ENCODE measurements around the gene EPS8L2. TPM values are rescaled to one million over a fixed set of nuclear protein-coding genes. Genes with fewer than 3 reads are reported as not detected.

Gene EPS8L2
- total and polyA plus RNA-seq, 2 of the 13 experiments (the other 11 are each of a cell fraction or from before 2014, with no cell fraction given), result 89.3 to 416 TPM

- TF ChIP-seq, protein P1, sequence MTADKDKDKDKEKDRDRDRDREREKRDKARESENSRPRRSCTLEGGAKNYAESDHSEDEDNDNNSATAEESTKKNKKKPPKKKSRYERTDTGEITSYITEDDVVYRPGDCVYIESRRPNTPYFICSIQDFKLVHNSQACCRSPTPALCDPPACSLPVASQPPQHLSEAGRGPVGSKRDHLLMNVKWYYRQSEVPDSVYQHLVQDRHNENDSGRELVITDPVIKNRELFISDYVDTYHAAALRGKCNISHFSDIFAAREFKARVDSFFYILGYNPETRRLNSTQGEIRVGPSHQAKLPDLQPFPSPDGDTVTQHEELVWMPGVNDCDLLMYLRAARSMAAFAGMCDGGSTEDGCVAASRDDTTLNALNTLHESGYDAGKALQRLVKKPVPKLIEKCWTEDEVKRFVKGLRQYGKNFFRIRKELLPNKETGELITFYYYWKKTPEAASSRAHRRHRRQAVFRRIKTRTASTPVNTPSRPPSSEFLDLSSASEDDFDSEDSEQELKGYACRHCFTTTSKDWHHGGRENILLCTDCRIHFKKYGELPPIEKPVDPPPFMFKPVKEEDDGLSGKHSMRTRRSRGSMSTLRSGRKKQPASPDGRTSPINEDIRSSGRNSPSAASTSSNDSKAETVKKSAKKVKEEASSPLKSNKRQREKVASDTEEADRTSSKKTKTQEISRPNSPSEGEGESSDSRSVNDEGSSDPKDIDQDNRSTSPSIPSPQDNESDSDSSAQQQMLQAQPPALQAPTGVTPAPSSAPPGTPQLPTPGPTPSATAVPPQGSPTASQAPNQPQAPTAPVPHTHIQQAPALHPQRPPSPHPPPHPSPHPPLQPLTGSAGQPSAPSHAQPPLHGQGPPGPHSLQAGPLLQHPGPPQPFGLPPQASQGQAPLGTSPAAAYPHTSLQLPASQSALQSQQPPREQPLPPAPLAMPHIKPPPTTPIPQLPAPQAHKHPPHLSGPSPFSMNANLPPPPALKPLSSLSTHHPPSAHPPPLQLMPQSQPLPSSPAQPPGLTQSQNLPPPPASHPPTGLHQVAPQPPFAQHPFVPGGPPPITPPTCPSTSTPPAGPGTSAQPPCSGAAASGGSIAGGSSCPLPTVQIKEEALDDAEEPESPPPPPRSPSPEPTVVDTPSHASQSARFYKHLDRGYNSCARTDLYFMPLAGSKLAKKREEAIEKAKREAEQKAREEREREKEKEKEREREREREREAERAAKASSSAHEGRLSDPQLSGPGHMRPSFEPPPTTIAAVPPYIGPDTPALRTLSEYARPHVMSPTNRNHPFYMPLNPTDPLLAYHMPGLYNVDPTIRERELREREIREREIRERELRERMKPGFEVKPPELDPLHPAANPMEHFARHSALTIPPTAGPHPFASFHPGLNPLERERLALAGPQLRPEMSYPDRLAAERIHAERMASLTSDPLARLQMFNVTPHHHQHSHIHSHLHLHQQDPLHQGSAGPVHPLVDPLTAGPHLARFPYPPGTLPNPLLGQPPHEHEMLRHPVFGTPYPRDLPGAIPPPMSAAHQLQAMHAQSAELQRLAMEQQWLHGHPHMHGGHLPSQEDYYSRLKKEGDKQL (CRISPR knock-in tag; IDR thresholded peaks at IDR 0.05; ENCODE audit: low read depth), result no peak
- TF ChIP-seq AGO2 (optimal IDR thresholded peaks at IDR 0.05; ENCODE audit: low read depth, low read length) (peak; percentile 82), ZNF160 (CRISPR knock-in tag; IDR thresholded peaks at IDR 0.05) (no peak), BHLHE40 (IDR thresholded peaks at IDR 0.05; ENCODE audit: low read length) (peak; percentile 52; the same call in 1 of the 2 replicates), RFXANK (CRISPR knock-in tag; IDR thresholded peaks at IDR 0.05) (no peak), HNRNPLL (IDR thresholded peaks at IDR 0.05; ENCODE audit: low read depth, low read length, poor library complexity, severe bottlenecking) (peak; percentile 41), ZNF263 (CRISPR knock-in tag; IDR thresholded peaks at IDR 0.05) (0 out of 2 replicates have a peak, but pooled peaks have one; percentile 23), NRL (CRISPR knock-in tag; IDR thresholded peaks at IDR 0.05; ENCODE audit: borderline replicate concordance) (0 out of 2 replicates have a peak, but pooled peaks have one; percentile 5), ZNF550 (CRISPR knock-in tag; IDR thresholded peaks at IDR 0.05; ENCODE audit: borderline replicate concordance) (no peak), MBNL3 (CRISPR knock-in tag; conservative IDR thresholded peaks at IDR 0.05) (no peak), CEBPB (IDR thresholded peaks at IDR 0.05; ENCODE audit: borderline replicate concordance, low read depth, low read length) (peak; percentile 56; the same call in 1 of the 2 replicates), RXRA (CRISPR knock-in tag; IDR thresholded peaks at IDR 0.05) (peak; percentile 62; the same call in 1 of the 2 replicates), KLF11 (CRISPR knock-in tag; IDR thresholded peaks at IDR 0.05) (0 out of 2 replicates have a peak, but pooled peaks have one; percentile 18), SMAD3 (CRISPR knock-in tag; IDR thresholded peaks at IDR 0.05) (0 out of 2 replicates have a peak, but pooled peaks have one; percentile 25), ZNF296 (CRISPR knock-in tag; conservative IDR thresholded peaks at IDR 0.05) (peak; percentile 40; the same call in 1 of the 2 replicates), MYC (CRISPR knock-in tag; IDR thresholded peaks at IDR 0.05; ENCODE audit: borderline replicate concordance) (peak; percentile 55; the same call in 1 of the 2 replicates), RARG (CRISPR knock-in tag; IDR thresholded peaks at IDR 0.05; ENCODE audit: low read depth) (no peak)
- TF ChIP-seq, protein P2, sequence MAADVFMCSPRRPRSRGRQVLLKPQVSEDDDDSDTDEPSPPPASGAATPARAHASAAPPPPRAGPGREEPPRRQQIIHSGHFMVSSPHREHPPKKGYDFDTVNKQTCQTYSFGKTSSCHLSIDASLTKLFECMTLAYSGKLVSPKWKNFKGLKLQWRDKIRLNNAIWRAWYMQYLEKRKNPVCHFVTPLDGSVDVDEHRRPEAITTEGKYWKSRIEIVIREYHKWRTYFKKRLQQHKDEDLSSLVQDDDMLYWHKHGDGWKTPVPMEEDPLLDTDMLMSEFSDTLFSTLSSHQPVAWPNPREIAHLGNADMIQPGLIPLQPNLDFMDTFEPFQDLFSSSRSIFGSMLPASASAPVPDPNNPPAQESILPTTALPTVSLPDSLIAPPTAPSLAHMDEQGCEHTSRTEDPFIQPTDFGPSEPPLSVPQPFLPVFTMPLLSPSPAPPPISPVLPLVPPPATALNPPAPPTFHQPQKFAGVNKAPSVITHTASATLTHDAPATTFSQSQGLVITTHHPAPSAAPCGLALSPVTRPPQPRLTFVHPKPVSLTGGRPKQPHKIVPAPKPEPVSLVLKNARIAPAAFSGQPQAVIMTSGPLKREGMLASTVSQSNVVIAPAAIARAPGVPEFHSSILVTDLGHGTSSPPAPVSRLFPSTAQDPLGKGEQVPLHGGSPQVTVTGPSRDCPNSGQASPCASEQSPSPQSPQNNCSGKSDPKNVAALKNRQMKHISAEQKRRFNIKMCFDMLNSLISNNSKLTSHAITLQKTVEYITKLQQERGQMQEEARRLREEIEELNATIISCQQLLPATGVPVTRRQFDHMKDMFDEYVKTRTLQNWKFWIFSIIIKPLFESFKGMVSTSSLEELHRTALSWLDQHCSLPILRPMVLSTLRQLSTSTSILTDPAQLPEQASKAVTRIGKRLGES (CRISPR knock-in tag; IDR thresholded peaks at IDR 0.05; ENCODE audit: borderline replicate concordance), result 0 out of 2 replicates have a peak, but pooled peaks have one; percentile 10
- TF ChIP-seq, protein P3, sequence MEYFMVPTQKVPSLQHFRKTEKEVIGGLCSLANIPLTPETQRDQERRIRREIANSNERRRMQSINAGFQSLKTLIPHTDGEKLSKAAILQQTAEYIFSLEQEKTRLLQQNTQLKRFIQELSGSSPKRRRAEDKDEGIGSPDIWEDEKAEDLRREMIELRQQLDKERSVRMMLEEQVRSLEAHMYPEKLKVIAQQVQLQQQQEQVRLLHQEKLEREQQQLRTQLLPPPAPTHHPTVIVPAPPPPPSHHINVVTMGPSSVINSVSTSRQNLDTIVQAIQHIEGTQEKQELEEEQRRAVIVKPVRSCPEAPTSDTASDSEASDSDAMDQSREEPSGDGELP (IDR thresholded peaks at IDR 0.05; ENCODE audit: borderline replicate concordance, low read depth), result peak; percentile 60; the same call in 1 of the 2 replicates
These were observed 23.6 kb downstream of the EPS8L2 start (continued) for GRCh38 chr11:729492-730074.

Data from HepG2 (cell line).